GM21381 (cell line): Measurements from ENCODE around the gene ATP5F1C.
"Not testable (repeated sequence)": the region's sequence is repeated elsewhere in the genome, so short reads cannot be mapped to it uniquely, and the experiment has no call there.

ENCODE experiments used
- ATAC-seq: cut with Tn5 transposase; IDR thresholded peaks from one replicate; pipeline ENCODE4 v1.9.1; 2021; ENCODE audit warnings: mild to moderate bottlenecking, moderate library complexity; ENCODE audit not compliant: unreplicated experiment

The ATP5F1C gene

GRCh38 chr10:7787857-7788638 is at the start of gene ATP5F1C, which contains the start of gene KIN:
Gene ATP5F1C, plus strand, starts transcription at chr10:7788177. Its CDS starts 31 bp downstream, at chr10:7788208.
Gene KIN, minus strand, starts transcription at chr10:7787993. Its CDS starts 60 bp downstream, at chr10:7787933.
- peak; percentile 96 for ATAC-seq

- no peak for ATAC-seq
Measured at GRCh38 chr10:7738536-7739407, 49.2 kb upstream of the ATP5F1C start.

DNA sequence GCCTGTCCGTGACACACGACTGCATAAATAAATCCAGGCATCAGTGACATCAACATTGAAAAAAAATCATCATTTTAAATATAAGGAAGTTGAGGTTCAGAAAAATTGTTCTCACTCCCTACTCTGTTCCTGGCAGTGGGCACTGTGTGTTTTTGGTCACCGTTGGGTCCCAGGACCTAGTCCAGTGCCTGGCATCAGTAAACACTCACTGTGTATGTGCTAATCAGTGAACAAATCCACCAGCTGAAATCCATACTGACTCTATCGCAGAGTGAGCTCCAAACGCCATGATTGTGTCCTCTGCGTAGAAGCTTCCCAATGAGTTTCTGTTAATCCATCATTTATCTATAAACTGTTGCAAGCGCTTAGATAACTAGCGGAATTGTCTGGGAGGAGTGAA is 43.7 kb upstream of the ATP5F1C start:
- ATAC-seq, result no peak

GRCh38 chr10:7748637-7749036 is 39.3 kb upstream of the ATP5F1C start:
- not testable (repeated sequence) for ATAC-seq

- no peak for ATAC-seq
Measured at GRCh38 chr10:7750222-7750621, 37.8 kb upstream of the ATP5F1C start.

GRCh38 chr10:7752251-7752650 is 35.7 kb upstream of the ATP5F1C start:
- ATAC-seq, result no peak

DNA sequence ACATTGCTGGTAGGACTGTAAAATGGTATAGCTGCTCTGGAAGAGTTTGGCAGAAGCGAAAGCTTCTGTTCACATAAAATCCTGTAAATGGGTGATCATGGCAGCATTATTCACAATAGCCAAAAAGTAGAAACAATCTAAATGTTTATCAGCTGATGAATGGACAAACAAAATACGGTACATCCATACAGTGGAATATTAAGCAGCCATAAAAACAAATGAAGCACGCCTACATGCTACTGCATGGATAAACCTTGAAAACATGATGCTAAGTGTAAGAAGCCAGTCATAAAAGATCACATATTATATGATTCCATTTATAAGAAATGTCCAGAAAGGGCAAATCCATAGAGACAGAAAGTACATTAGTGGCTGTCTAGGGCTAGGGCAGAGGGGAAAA is 32.9 kb upstream of the ATP5F1C start:
- ATAC-seq, result no peak

- ATAC-seq, result no peak
Measured at GRCh38 chr10:7756360-7756992, 31.5 kb upstream of the ATP5F1C start.

DNA sequence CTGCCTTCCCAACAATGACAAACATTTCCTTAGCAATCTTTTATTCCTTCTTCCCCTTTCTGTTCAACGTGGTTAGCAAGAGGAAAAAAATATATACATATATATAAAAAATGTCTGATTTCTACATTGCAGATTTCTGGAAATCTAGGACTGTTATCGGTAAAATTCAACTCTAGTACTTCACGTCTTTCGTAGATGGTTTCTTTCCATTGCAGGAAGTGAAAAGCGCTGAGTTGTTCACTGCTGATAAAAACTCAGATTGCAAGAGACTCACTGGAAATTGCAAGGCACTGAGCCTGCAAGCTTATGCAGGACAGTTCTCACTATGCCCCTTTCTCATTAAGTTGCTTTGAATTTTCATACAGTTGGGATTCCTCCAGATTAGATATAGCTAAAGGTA is 24.0 kb upstream of the ATP5F1C start:
- ATAC-seq, result no peak

GRCh38 chr10:7766241-7766640 is 21.7 kb upstream of the ATP5F1C start:
- no peak for ATAC-seq

DNA sequence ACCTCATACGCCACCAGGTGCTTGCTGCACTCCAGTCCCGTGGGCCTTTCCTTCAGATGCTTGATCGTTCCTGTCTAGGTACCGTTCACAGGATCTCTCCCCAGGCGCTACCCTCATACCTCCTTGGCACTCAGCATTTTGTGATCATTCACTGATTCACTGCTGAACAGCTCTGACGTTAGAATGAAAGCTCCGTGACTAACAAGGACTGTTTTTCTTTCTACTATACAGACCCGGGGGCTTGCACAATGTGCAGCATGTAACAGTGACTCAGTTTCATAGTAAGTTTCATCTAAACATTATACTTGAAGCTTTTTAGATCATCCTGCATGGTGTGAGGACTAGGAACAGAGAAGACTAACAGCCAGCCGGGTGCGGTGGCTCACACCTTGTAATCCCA is 20.8 kb upstream of the ATP5F1C start:
- no peak for ATAC-seq

GRCh38 chr10:7768417-7768816 is 19.6 kb upstream of the ATP5F1C start:
- ATAC-seq, result no peak

DNA sequence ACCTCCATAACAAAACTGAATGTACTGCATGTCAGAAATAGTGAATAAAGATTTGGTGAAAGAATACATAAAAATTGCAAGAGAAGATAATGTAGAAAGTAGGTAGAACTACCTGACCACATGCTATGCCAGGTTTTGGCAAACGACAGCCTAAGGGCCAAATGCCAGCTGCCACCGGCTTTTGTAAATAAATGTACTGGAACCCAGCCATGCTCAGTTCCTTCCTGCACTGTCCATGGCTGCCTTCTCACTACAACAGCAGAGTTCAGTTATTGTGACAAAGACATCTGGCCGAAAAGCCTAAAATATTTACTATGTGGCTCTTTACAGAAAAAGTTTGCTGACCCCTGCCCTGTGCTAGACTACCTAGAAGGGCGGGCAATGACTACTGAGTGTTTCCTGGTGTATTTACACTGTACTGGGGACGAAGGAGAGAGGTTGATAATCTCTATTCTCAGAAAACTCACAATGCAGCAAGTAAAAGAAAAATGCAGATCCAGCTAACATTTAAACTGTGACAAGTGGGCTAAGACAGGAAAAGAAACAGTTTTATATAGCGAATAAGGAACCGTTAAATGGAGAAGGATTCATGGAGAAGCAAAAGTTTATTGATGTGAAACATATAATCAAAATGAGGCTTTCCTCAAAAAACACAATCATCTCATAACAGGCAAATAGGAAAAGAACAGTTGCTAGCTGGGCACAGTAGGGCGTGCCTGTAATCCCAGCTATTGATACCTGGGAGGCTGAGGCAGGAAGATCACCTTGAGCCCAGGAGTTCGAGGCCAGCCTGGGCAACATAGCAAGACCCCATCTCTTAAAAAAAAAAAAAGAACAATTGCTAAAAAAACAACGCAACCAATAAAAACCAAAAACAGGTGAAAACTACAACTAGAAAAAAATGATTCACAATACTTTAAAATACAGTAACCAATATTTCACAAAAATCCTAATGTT is 13.9 kb upstream of the ATP5F1C start:
- ATAC-seq, result no peak

- no peak for ATAC-seq
Measured at GRCh38 chr10:7776777-7777176, 11.2 kb upstream of the ATP5F1C start.

DNA sequence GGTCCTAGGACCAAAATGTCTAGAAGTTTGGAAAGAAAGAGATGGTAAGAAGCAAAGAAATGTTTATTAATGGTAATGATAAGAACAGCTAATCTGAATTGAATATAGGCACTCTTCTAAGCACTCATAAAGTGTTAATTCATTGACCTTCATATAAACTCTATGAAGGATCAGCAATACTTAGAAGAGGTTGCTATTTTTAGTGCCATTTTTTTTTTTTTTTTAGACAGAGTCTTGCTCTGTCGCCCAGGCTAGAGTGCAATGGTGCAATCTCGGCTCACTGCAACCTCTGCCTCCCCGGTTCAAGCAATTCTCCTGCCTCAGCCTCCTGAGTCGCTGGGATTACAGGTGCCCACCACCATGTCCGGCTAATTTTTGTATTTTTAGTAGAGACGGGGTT is 5.8 kb upstream of the ATP5F1C start:
- not testable (repeated sequence) for ATAC-seq

DNA sequence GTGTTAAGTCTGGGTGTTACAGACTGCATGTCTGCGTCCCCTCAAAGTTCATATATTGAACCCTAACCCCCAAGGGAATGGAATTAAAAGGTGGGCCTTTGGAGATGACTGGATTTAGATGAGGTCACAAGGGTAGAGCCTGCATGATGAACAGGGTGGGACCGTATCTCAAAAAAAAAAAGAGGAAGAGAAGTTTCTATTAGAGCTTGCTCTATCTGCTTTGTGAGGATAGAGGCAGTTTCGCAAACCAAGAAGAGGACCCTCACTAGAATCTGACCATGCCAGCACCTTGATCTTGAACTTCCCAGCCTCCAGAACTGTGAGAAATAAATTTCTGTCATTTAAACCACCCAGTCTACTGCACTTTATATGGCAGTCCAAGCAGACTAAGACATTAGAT is 1.5 kb upstream of the ATP5F1C start:
- no peak for ATAC-seq

DNA sequence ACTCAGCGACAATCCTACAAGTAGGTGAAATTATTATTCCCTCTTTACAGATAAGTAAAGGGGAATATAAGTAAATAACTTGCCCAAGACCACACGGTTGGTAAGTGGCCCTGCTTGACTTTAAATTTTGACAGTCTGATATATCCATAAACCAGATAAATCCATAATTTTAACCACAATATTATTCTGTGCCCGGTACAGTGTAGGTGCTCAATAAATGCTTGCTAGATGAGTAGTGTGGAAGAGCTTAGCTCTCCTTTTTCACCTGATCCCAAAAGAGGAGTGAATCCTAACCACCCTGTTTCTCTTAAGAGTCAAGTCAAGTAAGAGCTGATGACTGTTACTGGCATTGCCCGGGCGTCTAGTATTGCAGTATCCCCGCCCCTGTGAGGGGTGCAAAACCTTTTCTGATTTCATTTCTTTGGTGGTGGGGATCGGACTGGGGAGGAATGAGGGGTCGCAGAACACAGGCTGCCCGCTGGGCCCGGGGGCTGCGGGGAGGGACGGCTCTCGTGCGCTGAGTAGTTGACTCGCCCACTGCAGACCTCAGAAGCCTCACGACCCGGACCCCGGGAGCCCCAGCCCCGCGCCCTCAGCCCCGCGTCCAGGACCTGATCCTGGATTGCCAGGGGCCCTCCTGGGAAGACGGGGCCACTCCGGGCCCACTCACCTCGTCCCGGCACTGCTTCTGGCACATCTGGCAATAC is 674 bp upstream of the ATP5F1C start:
- peak; percentile 10 for ATAC-seq

- peak; percentile 15 for ATAC-seq
Measured at GRCh38 chr10:7788639-7789286, 786 bp downstream of the ATP5F1C start.

GRCh38 chr10:7789390-7789789 is 1.4 kb downstream of the ATP5F1C start:
- no peak for ATAC-seq
